ENCODE measurements around the gene ACAA2. TPM values are rescaled to one million over a fixed set of nuclear protein-coding genes. Genes with fewer than 3 reads are reported as not detected.

Gene ACAA2
- polyA plus RNA-seq, 1 donor (not counting 4 experiments of a cell fraction or from before 2014, with no cell fraction given) = 2.3 TPM

DNA sequence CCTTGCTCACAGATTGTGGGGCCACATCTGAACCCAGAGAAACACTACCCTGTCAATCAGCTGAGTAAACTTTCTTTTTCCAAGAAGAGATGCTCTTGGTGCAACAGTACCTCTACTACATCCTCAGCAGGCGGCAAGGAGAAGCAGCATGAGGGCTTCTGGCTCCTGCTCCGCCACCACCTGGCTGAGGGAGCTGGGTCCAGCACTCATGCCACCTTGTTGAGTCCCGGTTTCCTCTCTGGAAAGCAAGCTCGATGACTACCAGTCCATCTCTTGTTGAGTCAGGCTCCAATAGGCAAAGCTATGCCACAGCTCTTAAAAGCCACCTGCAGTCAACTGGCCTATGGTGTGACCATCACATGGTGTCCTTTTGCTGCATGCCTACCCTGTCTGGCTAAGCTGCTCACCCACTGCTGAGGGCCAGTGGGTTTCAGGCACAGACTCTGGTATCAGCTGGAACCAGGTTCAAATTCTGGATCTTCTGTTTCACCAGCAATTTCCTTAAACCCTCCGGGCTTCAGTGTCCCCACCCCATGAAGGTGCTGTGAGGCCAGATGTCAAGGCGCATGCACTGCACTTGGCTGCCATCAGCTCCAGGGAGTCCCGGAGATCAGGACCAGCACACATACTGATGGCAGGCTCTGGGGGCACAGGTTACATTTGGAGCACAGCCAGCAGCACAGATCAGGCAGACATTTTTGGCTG is 42.5 kb upstream of the ACAA2 start:
- Histone ChIP-seq H3K4me1 (ENCODE audit: control insufficient read depth, extremely low read depth, insufficient read depth, low read length) (peaks cover 13% of the 10 kb centered on the region), H4K20me1 (ENCODE audit: control insufficient read depth, extremely low read depth, insufficient read depth, low read length) (no peaks in the 10 kb centered on the region), H3K79me2 (ENCODE audit: control insufficient read depth, insufficient read depth, low read length) (no peaks in the 10 kb centered on the region), H3K4me2 (ENCODE audit: control insufficient read depth, extremely low read depth, insufficient read depth, low read depth, low read length) (no peak overlapping the region), H3K27ac (ENCODE audit: control insufficient read depth, insufficient read depth, low read length) (no peak overlapping the region), H3K9ac (ENCODE audit: control insufficient read depth, extremely low read depth, insufficient read depth, low read length) (no peak overlapping the region), H3K9me3 (ENCODE audit: control insufficient read depth, low read depth, low read length) (no peaks in the 10 kb centered on the region), H2AFZ (ENCODE audit: control insufficient read depth, low read length) (no peak overlapping the region), H3K36me3 (ENCODE audit: control insufficient read depth in 2 of 2, extremely low read depth in 1 of 2, insufficient read depth in 2 of 2, low read length in 2 of 2) (no peaks in the 10 kb centered on the region), H3K4me3 (ENCODE audit: control insufficient read depth in 2 of 3, extremely low read depth in 1 of 3, insufficient read depth in 2 of 3, low read depth in 1 of 3, low read length in 3 of 3) (no peak overlapping the region), H3K27me3 (ENCODE audit: control insufficient read depth, extremely low read depth, insufficient read depth, low read length) (no peaks in the 10 kb centered on the region), H3K9me1 (ENCODE audit: control insufficient read depth, extremely low read depth, insufficient read depth, low read length) (no peaks in the 10 kb centered on the region)
- TF ChIP-seq, protein P1, sequence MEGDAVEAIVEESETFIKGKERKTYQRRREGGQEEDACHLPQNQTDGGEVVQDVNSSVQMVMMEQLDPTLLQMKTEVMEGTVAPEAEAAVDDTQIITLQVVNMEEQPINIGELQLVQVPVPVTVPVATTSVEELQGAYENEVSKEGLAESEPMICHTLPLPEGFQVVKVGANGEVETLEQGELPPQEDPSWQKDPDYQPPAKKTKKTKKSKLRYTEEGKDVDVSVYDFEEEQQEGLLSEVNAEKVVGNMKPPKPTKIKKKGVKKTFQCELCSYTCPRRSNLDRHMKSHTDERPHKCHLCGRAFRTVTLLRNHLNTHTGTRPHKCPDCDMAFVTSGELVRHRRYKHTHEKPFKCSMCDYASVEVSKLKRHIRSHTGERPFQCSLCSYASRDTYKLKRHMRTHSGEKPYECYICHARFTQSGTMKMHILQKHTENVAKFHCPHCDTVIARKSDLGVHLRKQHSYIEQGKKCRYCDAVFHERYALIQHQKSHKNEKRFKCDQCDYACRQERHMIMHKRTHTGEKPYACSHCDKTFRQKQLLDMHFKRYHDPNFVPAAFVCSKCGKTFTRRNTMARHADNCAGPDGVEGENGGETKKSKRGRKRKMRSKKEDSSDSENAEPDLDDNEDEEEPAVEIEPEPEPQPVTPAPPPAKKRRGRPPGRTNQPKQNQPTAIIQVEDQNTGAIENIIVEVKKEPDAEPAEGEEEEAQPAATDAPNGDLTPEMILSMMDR (optimal IDR thresholded peaks at IDR 0.05 in 1 of 3, IDR thresholded peaks at IDR 0.05 in 1 of 3, conservative IDR thresholded peaks at IDR 0.05 in 1 of 3; ENCODE audit: extremely low read depth in 1 of 3, insufficient read depth in 2 of 3, low read length in 3 of 3) = no peak
- no peak for TF ChIP-seq EZH2 (IDR thresholded peaks at IDR 0.05; ENCODE audit: low read length)
- FAIRE-seq (no peak), DNase-seq (ENCODE audit: low read depth, low spot score) (no peak)
- dilution Hi-C loops (cut with MboI; ENCODE audit: extremely low pct_ligation_motif_present, low sequenced_read_pairs) = no loop called here

DNA sequence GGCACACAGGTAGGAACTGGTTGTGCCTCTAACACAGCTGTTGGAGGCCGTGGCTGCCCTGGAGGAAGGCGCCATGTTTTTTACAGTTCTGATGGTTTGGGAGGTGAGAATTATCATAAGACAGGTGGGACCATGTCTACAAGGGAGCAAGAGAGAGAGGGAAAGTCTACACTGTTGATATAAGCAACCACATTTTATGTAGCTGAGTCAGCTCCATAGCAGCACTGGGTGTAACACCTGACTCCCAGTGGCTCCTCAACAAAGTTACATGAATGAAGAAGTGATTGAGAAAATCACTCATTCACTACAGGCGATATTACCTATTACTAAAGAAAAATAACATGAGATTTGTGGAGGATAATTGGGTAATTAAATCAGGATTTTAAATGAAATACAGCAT is 41.3 kb upstream of the ACAA2 start:
- no peak for FAIRE-seq
- H2AFZ ChIP-seq (ENCODE audit: control insufficient read depth, low read length) = no peak overlapping the region
- DNase-seq (ENCODE audit: low read depth, low spot score) = no peak
- no peak overlapping the region for H3K9ac ChIP-seq (ENCODE audit: control insufficient read depth, extremely low read depth, insufficient read depth, low read length)
- H3K36me3 ChIP-seq (ENCODE audit: control insufficient read depth in 2 of 2, extremely low read depth in 1 of 2, insufficient read depth in 2 of 2, low read length in 2 of 2) = no peaks in the 10 kb centered on the region
- no peaks in the 10 kb centered on the region for H3K9me3 ChIP-seq (ENCODE audit: control insufficient read depth, low read depth, low read length)
- H3K27me3 ChIP-seq (ENCODE audit: control insufficient read depth, extremely low read depth, insufficient read depth, low read length) = no peaks in the 10 kb centered on the region
- H3K27ac ChIP-seq (ENCODE audit: control insufficient read depth, insufficient read depth, low read length) = no peak overlapping the region
- H3K4me1 ChIP-seq (ENCODE audit: control insufficient read depth, extremely low read depth, insufficient read depth, low read length) = peaks cover 21% of the 10 kb centered on the region
- no peaks in the 10 kb centered on the region for H3K79me2 ChIP-seq (ENCODE audit: control insufficient read depth, insufficient read depth, low read length)
- H4K20me1 ChIP-seq (ENCODE audit: control insufficient read depth, extremely low read depth, insufficient read depth, low read length) = no peaks in the 10 kb centered on the region
- no peak overlapping the region for H3K4me2 ChIP-seq (ENCODE audit: control insufficient read depth, extremely low read depth, insufficient read depth, low read depth, low read length)
- dilution Hi-C loops (cut with MboI; ENCODE audit: extremely low pct_ligation_motif_present, low sequenced_read_pairs) = no loop called here
- TF ChIP-seq EZH2 (IDR thresholded peaks at IDR 0.05; ENCODE audit: low read length) = no peak
- TF ChIP-seq, protein P1 (optimal IDR thresholded peaks at IDR 0.05 in 1 of 3, IDR thresholded peaks at IDR 0.05 in 1 of 3, conservative IDR thresholded peaks at IDR 0.05 in 1 of 3; ENCODE audit: extremely low read depth in 1 of 3, insufficient read depth in 2 of 3, low read length in 3 of 3) = no peak
- no peaks in the 10 kb centered on the region for H3K9me1 ChIP-seq (ENCODE audit: control insufficient read depth, extremely low read depth, insufficient read depth, low read length)
- H3K4me3 ChIP-seq (ENCODE audit: control insufficient read depth in 2 of 3, extremely low read depth in 1 of 3, insufficient read depth in 2 of 3, low read depth in 1 of 3, low read length in 3 of 3) = no peak overlapping the region

Data from keratinocyte (primary cell).